Parathyroid adenoma (tissue), 2 donors: ENCODE results near the gene LHFPL3.
"Not testable (repeated sequence)": the region's sequence is repeated elsewhere in the genome, so short reads cannot be mapped to it uniquely, and the experiment has no call there.

Source experiments
- H2AFZ ChIP-seq: fragments of 300-600 bp; sonication (generic); one replicate; pipeline ENCODE4 v1.7.0; 2017; ENCODE audit warnings: antibody characterized with exemption, mild to moderate bottlenecking
- H3K27ac ChIP-seq: fragments of 300-600 bp; sonication (generic); one replicate; pipeline ENCODE4 v1.7.0; 2017
- H3K27me3 ChIP-seq: fragments of 300-600 bp; sonication (generic); one replicate; pipeline ENCODE4 v1.7.0; 2017; ENCODE audit warnings: low read length; ENCODE audit not compliant: control insufficient read depth, insufficient read depth
- H3K36me3 ChIP-seq: fragments of 300-600 bp; sonication (generic); one replicate; pipeline ENCODE4 v1.7.0; 2017; ENCODE audit warnings: low read length; ENCODE audit not compliant: control insufficient read depth, insufficient read depth
- H3K4me1 ChIP-seq: fragments of 300-600 bp; sonication (generic); one replicate; pipeline ENCODE4 v1.7.0; 2017; ENCODE audit warnings: control low read depth
- H3K4me2 ChIP-seq: fragments of 300-600 bp; sonication (generic); one replicate; pipeline ENCODE4 v1.7.0; 2017; ENCODE audit warnings: low read length
- H3K4me3 ChIP-seq: fragments of 300-600 bp; sonication (generic); one replicate; pipeline ENCODE4 v1.7.0; 2017; ENCODE audit warnings: low read depth, low read length
- H3K79me2 ChIP-seq: fragments of 300-600 bp; sonication (generic); one replicate; pipeline ENCODE4 v1.7.0; 2017; ENCODE audit warnings: control low read depth
- H3K9ac ChIP-seq: fragments of 300-600 bp; sonication (generic); one replicate; pipeline ENCODE4 v1.7.0; 2017; ENCODE audit warnings: mild to moderate bottlenecking
- H3K9me3 ChIP-seq: fragments of 300-600 bp; sonication (generic); one replicate; pipeline ENCODE4 v1.7.0; 2017; ENCODE audit warnings: low read length; ENCODE audit not compliant: control insufficient read depth
- TF ChIP-seq, protein P1 (sequence below): fragments of 300-600 bp; sonication (generic); IDR thresholded peaks from one replicate; pipeline ENCODE4 v1.7.0; 2017; ENCODE audit warnings: antibody characterized with exemption, mild to moderate bottlenecking
- donor health status: primary hyperparathyroidism.

The LHFPL3 gene

DNA sequence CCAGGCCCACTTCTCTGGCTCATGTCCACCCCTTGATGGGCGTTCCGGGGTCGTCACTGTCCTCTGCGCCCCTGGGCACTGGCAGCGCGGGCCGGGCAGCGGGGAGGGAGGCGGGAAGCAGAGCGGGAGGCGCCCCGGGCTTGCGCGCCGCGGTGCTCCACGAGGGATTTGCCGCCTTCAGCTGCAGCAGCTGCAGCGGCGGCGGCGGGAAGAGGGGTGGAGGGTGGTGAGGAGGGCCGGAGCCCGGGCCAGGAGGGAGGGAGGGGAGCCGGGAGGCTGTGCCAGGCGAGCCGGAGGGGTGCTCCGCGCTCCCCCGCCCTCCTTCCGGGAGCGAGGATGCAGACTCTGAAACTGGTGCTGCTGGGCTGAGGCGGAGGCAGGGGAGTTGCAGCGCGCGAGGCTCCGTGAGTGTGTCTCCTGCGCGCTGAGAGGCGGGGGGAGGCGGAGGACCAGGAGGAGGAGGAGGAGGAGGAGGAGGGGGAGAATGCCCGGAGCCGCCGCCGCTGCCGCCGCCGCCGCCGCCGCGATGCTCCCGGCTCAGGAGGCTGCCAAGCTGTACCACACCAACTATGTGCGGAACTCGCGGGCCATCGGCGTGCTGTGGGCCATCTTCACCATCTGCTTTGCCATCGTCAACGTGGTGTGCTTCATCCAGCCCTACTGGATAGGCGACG, at the start of gene LHFPL3:
LHFPL3 (plus strand) TSS at position 308 of the 674 bp plus-strand sequence.
- no peak within 1 kb of the TSS for H3K27ac ChIP-seq
- H3K4me3 ChIP-seq = no peak within 1 kb of the TSS

DNA sequence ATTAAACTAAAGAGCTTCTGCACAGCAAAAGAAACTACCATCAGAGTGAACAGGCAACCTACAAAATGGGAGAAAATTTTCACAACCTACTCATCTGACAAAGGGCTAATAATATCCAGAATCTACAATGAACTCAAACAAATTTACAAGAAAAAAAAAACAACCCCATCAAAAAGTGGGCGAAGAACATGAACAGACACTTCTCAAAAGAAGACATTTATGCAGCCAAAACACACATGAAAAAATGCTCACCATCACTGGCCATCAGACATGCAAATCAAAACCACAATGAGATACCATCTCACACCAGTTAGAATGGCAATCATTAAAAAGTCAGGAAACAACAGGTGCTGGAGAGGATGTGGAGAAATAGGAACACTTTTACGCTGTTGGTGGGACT, 46.7 kb upstream of the LHFPL3 start:
- not testable (repeated sequence) for H3K4me1 ChIP-seq, H3K4me2 ChIP-seq

More for the DNA sequence above, at the start of gene LHFPL3:
- H3K9me3 ChIP-seq = no peaks in the 10 kb centered on the region
- no peaks in the 10 kb centered on the region for H3K36me3 ChIP-seq
- H3K79me2 ChIP-seq = no peaks in the 10 kb centered on the region
- H3K27me3 ChIP-seq = peaks cover 3% of the 10 kb centered on the region
- TF ChIP-seq, protein P1, sequence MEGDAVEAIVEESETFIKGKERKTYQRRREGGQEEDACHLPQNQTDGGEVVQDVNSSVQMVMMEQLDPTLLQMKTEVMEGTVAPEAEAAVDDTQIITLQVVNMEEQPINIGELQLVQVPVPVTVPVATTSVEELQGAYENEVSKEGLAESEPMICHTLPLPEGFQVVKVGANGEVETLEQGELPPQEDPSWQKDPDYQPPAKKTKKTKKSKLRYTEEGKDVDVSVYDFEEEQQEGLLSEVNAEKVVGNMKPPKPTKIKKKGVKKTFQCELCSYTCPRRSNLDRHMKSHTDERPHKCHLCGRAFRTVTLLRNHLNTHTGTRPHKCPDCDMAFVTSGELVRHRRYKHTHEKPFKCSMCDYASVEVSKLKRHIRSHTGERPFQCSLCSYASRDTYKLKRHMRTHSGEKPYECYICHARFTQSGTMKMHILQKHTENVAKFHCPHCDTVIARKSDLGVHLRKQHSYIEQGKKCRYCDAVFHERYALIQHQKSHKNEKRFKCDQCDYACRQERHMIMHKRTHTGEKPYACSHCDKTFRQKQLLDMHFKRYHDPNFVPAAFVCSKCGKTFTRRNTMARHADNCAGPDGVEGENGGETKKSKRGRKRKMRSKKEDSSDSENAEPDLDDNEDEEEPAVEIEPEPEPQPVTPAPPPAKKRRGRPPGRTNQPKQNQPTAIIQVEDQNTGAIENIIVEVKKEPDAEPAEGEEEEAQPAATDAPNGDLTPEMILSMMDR = no peak
- H3K9ac ChIP-seq = no peak within 1 kb of the TSS
- H3K4me2 ChIP-seq = peak within 1 kb of the TSS; percentile 57
- H3K4me1 ChIP-seq = no peaks in the 10 kb centered on the region
- H2AFZ ChIP-seq = no peak within 1 kb of the TSS

DNA sequence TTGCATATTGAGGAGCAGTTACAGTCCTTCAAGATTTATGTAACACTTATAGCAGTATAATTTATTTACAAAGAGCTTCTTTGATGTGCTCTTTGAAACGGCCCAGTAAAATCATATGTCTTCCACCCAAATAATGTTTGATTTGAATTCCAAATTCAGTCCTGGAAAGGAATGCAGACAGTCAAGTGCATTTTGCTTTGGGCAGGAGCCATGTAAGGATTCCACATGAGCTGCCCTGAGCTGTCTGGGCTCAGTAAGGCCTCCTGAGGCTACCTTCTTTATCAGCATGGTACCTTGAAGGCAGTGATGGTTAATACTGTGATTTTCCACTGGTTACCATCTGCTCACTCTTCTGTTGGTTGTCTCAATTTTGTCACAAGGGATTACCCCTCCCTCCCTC, 41.6 kb upstream of the LHFPL3 start:
- Histone ChIP-seq H2AFZ (no peak overlapping the region), H3K9me3 (no peaks in the 10 kb centered on the region), H3K4me3 (no peak overlapping the region), H3K27ac (no peak overlapping the region), H3K9ac (no peak overlapping the region), H3K79me2 (no peaks in the 10 kb centered on the region), H3K36me3 (no peaks in the 10 kb centered on the region), H3K27me3 (no peaks in the 10 kb centered on the region), H3K4me2 (no peak overlapping the region), H3K4me1 (no peaks in the 10 kb centered on the region)
- TF ChIP-seq, protein P1 = no peak

More for the DNA sequence above, 46.7 kb upstream of the LHFPL3 start:
- not testable (repeated sequence) for H3K27me3 ChIP-seq, H3K36me3 ChIP-seq, H2AFZ ChIP-seq, H3K9ac ChIP-seq, H3K9me3 ChIP-seq, H3K4me3 ChIP-seq, H3K27ac ChIP-seq, H3K79me2 ChIP-seq

DNA sequence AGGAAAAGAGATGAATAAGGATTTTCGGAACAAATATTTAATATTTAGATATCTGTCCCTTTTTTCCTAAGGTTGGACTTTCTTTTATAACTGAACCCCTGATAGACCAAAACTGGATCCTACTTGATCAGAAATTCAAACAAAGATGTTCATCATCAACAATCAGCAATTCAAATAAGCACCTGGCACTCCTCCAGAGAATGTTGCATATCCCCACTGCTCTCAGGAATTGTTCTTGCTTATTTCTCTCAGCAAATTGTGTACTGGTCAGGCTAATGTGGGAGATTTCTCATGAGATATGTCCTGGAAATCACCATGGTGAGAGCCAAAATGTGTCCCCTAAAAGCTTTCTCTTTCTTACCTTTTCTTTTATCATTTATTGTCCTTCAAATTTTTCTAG, 40.3 kb upstream of the LHFPL3 start:
- Histone ChIP-seq H3K4me1 (no peaks in the 10 kb centered on the region), H3K79me2 (no peaks in the 10 kb centered on the region), H3K36me3 (no peaks in the 10 kb centered on the region), H3K9ac (no peak overlapping the region), H3K4me2 (no peak overlapping the region), H3K27me3 (no peaks in the 10 kb centered on the region), H3K9me3 (no peaks in the 10 kb centered on the region), H2AFZ (no peak overlapping the region), H3K27ac (no peak overlapping the region), H3K4me3 (no peak overlapping the region)
- TF ChIP-seq, protein P1 = no peak

DNA sequence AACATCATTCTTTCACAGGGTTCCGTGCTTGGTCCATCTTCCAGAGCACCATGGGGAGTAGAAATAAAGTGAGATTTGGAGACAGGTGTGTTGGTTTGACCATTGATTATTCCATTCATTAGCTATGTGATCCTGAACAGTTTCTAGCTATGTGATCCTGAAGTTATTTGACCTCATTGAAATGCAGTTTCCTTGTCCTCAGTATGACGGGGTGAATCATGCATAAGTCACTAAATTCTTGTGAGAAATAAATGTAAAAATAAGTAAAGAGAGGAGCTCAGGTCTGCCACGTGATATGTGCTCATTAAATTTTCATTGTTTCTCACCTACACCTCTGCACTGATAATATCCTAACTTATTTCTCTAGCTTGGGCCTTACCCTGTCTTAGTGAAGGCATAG, 34.1 kb upstream of the LHFPL3 start:
- Histone ChIP-seq H3K27me3 (no peaks in the 10 kb centered on the region), H3K79me2 (no peaks in the 10 kb centered on the region), H3K4me3 (no peak overlapping the region)

More for the DNA sequence above, 34.1 kb upstream of the LHFPL3 start:
- no peak overlapping the region for H3K9ac ChIP-seq
- no peak overlapping the region for H3K4me2 ChIP-seq
- H3K4me1 ChIP-seq = no peaks in the 10 kb centered on the region
- TF ChIP-seq, protein P1 = no peak
- H2AFZ ChIP-seq = no peak overlapping the region
- no peak overlapping the region for H3K27ac ChIP-seq
- H3K36me3 ChIP-seq = no peaks in the 10 kb centered on the region
- no peaks in the 10 kb centered on the region for H3K9me3 ChIP-seq
